GM12891 (cell line): ENCODE data around the gene BTD.

ENCODE experiments used
- PAX5 ChIP-seq: IDR thresholded peaks from 2 replicates; pipeline ENCODE4 v1.6.1; 2011; ENCODE audit warnings: low read length, moderate library complexity, mild to moderate bottlenecking; ENCODE audit not compliant: insufficient read depth, severe bottlenecking
- POLR2A ChIP-seq: IDR thresholded peaks from 2 replicates; pipeline ENCODE4 v1.6.1; 2011; ENCODE audit warnings: low read depth, low read length, control low read depth
- POLR2AphosphoS5 ChIP-seq: IDR thresholded peaks from 2 replicates; pipeline ENCODE4 v1.6.1; 2011; ENCODE audit warnings: low read depth, low read length, control low read depth
- SPI1 ChIP-seq: IDR thresholded peaks from 2 replicates; pipeline ENCODE4 v1.6.1; 2011; ENCODE audit warnings: low read depth, low read length, control low read depth
- TAF1 ChIP-seq: IDR thresholded peaks from 2 replicates; pipeline ENCODE4 v1.6.1; 2011; ENCODE audit warnings: low read depth, low read length, control low read depth

- TF ChIP-seq POLR2A (no peak), TAF1 (no peak), POLR2AphosphoS5 (no peak), PAX5 (no peak), SPI1 (no peak)
These were observed 38.4 kb upstream of the BTD start for GRCh38 chr3:15563190-15563589.
